GM12891 (cell line): ENCODE data around the gene FAM149B1.

Experiments
- DNase-seq: peaks from one replicate; pipeline ENCODE4 v3.0.0; 2011; ENCODE audit warnings: low spot score; ENCODE audit not compliant: insufficient read length
- FAIRE-seq: peaks from 2 replicates; lab custom pipeline; 2011; peaks lifted over from hg19 to GRCh38; lab: Jason Lieb, UNC
- PAX5 ChIP-seq: IDR thresholded peaks from 2 replicates; pipeline ENCODE4 v1.6.1; 2011; ENCODE audit warnings: low read length, moderate library complexity, mild to moderate bottlenecking; ENCODE audit not compliant: insufficient read depth, severe bottlenecking
- POLR2A ChIP-seq: IDR thresholded peaks from 2 replicates; pipeline ENCODE4 v1.6.1; 2011; ENCODE audit warnings: low read depth, low read length, control low read depth
- POLR2AphosphoS5 ChIP-seq: IDR thresholded peaks from 2 replicates; pipeline ENCODE4 v1.6.1; 2011; ENCODE audit warnings: low read depth, low read length, control low read depth
- POU2F2 ChIP-seq: IDR thresholded peaks from 2 replicates; pipeline ENCODE4 v1.6.1; 2011; ENCODE audit warnings: low read depth, mild to moderate bottlenecking, control low read depth, low read length, moderate library complexity
- SPI1 ChIP-seq: IDR thresholded peaks from 2 replicates; pipeline ENCODE4 v1.6.1; 2011; ENCODE audit warnings: low read depth, low read length, control low read depth
- TAF1 ChIP-seq: IDR thresholded peaks from 2 replicates; pipeline ENCODE4 v1.6.1; 2011; ENCODE audit warnings: low read depth, low read length, control low read depth

FAM149B1 gene

GRCh38 chr10:73210395-73211105, 42.6 kb downstream of the FAM149B1 start:
- TF ChIP-seq POLR2A: no peak
- TF ChIP-seq POLR2AphosphoS5: no peak
- TF ChIP-seq SPI1: no peak
- no peak for TF ChIP-seq PAX5
- TF ChIP-seq TAF1: no peak
- no peak for TF ChIP-seq POU2F2
- no peak for FAIRE-seq
- DNase-seq: no peak

GRCh38 chr10:73211106-73211811, 43.3 kb downstream of the FAM149B1 start:
- no peak for DNase-seq
- no peak for FAIRE-seq
- TF ChIP-seq PAX5 (no peak), POLR2A (no peak), SPI1 (no peak), POU2F2 (no peak), TAF1 (no peak), POLR2AphosphoS5 (no peak)

GRCh38 chr10:73215749-73216148, 47.8 kb downstream of the FAM149B1 start:
- FAIRE-seq (no peak), DNase-seq (no peak)
- TF ChIP-seq POLR2A: no peak
- no peak for TF ChIP-seq POU2F2
- TF ChIP-seq TAF1: no peak
- no peak for TF ChIP-seq POLR2AphosphoS5
- TF ChIP-seq PAX5: no peak
- TF ChIP-seq SPI1: no peak

- FAIRE-seq (no peak), DNase-seq (no peak)
- TF ChIP-seq POLR2A: no peak
- TF ChIP-seq TAF1: no peak
- no peak for TF ChIP-seq SPI1
- TF ChIP-seq POLR2AphosphoS5: no peak
- no peak for TF ChIP-seq POU2F2
- no peak for TF ChIP-seq PAX5
Measured at GRCh38 chr10:73217628-73218027, 49.7 kb downstream of the FAM149B1 start.

- no peak for DNase-seq
- TF ChIP-seq POLR2A (no peak), TAF1 (no peak), SPI1 (no peak), POU2F2 (no peak), PAX5 (no peak), POLR2AphosphoS5 (no peak)
- FAIRE-seq: peak; percentile 33
Measured at GRCh38 chr10:73218431-73219191, 50.7 kb downstream of the FAM149B1 start.

- FAIRE-seq (peak; percentile 20), DNase-seq (no peak)
- TF ChIP-seq POU2F2: no peak
- TF ChIP-seq PAX5: no peak
- no peak for TF ChIP-seq SPI1
- no peak for TF ChIP-seq POLR2A
- TF ChIP-seq TAF1: no peak
- no peak for TF ChIP-seq POLR2AphosphoS5
Measured at GRCh38 chr10:73219384-73219783, 51.5 kb downstream of the FAM149B1 start.

- TF ChIP-seq POLR2AphosphoS5 (no peak), SPI1 (no peak), POU2F2 (no peak), TAF1 (no peak), POLR2A (no peak), PAX5 (no peak)
- FAIRE-seq (peak; percentile 20), DNase-seq (no peak)
Measured at GRCh38 chr10:73220989-73221388, 53.1 kb downstream of the FAM149B1 start.

- TF ChIP-seq SPI1 (no peak), PAX5 (no peak), TAF1 (no peak), POLR2AphosphoS5 (no peak), POU2F2 (no peak), POLR2A (no peak)
- DNase-seq (no peak), FAIRE-seq (no peak)
Measured at GRCh38 chr10:73225518-73225917, 57.6 kb downstream of the FAM149B1 start.

GRCh38 chr10:73226663-73227062, 58.7 kb downstream of the FAM149B1 start:
- no peak for DNase-seq
- no peak for FAIRE-seq
- TF ChIP-seq POLR2A (no peak), SPI1 (no peak), POU2F2 (no peak), PAX5 (no peak), POLR2AphosphoS5 (no peak), TAF1 (no peak)
